Activated CD4-positive, alpha-beta T cell treated with anti-CD3 and anti-CD28 coated beads for 36 hours (primary cell): ENCODE results near the gene IRF2BP2. TPM values are rescaled to one million over a fixed set of nuclear protein-coding genes. Genes with fewer than 3 reads are reported as not detected.

Source experiments
- ATAC-seq: fragments of 200-7000 bp; cut with Tn5 transposase; one replicate; pipeline ENCODE4 v1.10.0; 2021; ENCODE audit warnings: mild to moderate bottlenecking, moderate library complexity
- CTCF ChIA-PET: fragments of 350-600 bp; sonication (Branson Sonifier 250); formaldehyde crosslinking; loops from one replicate; lab custom pipeline; 2021; ENCODE audit warnings: antibody characterized with exemption; lab: Charles Lee
- POLR2A ChIA-PET: fragments of 350-600 bp; sonication (Branson Sonifier 250); formaldehyde crosslinking; loops from one replicate; lab custom pipeline; 2021; ENCODE audit warnings: antibody characterized with exemption, inconsistent platforms; lab: Charles Lee
- DNase-seq: peaks from one replicate; pipeline ENCODE4 v3.0.0-alpha.2; 2020
- H3K27ac Mint-ChIP-seq: one replicate; pipeline ENCODE4 v1.8.0; 2021; ENCODE audit warnings: mixed read lengths
- H3K27me3 Mint-ChIP-seq: one replicate; pipeline ENCODE4 v1.8.0; 2021; ENCODE audit warnings: mixed read lengths
- H3K36me3 Mint-ChIP-seq: one replicate; pipeline ENCODE4 v1.8.0; 2021; ENCODE audit warnings: low read depth, mixed read lengths
- H3K4me1 Mint-ChIP-seq: one replicate; pipeline ENCODE4 v1.8.0; 2021; ENCODE audit warnings: mixed read lengths
- H3K4me3 Mint-ChIP-seq: one replicate; pipeline ENCODE4 v1.8.0; 2021; ENCODE audit warnings: mild to moderate bottlenecking, moderate library complexity, mixed read lengths
- H3K9me3 Mint-ChIP-seq: one replicate; pipeline ENCODE4 v1.8.0; 2021; ENCODE audit warnings: low read depth, mixed read lengths
- intact Hi-C, 2 experiments: fragments of 100-400 bp; cut with DNase I in 1 of 2; cut with micrococcal nuclease in 1 of 2; formaldehyde crosslinking; loops; one replicate each; pipeline versions ENCODE4 v1.14.2 to v1.15.1; 2022 to 2024; cut with DNase I, micrococcal nuclease
- total RNA-seq, 2 experiments: library from RNA; stranded (reverse); gene quantifications; one replicate each; pipeline ENCODE4 v1.2.3, GENCODE V29; 2021

The IRF2BP2 gene
- total RNA-seq, 2 experiments from 2014 or later = 132 to 200 TPM

GRCh38 chr1:234605399-234605982, 4.5 kb downstream of the IRF2BP2 start:
- Mint-ChIP-seq H3K27ac (peak overlapping the region; percentile 98), H3K4me3 (peak overlapping the region; percentile 97), H3K9me3 (no peaks in the 10 kb centered on the region), H3K4me1 (peaks cover 36% of the 10 kb centered on the region), H3K27me3 (no peaks in the 10 kb centered on the region), H3K36me3 (peaks cover 54% of the 10 kb centered on the region)
- intact Hi-C loops = loop anchor here in 1 of 2 experiments (5.0 kb wide), 2 partner anchors 288 to 1262 kb away; partner anchors contain the start of gene LYST
- DNase-seq (no peak), ATAC-seq (no peak)
- ChIA-PET CTCF (interaction anchor here (0.9 to 1.1 kb wide), 4 partner anchors 9 to 478 kb away, joined by 3 to 5 read pairs (median 4); no protein-coding TSS in a partner anchor), POLR2A (interaction anchor here (0.6 kb wide), 1 partner anchor 139 kb away, joined by 5 read pairs; no protein-coding TSS in a partner anchor)

- peaks cover 37% of the 10 kb centered on the region for H3K4me1 Mint-ChIP-seq
- DNase-seq = no peak
- H3K27me3 Mint-ChIP-seq = no peaks in the 10 kb centered on the region
- CTCF ChIA-PET = interaction anchor here (0.6 to 1.9 kb wide), 9 partner anchors 7 to 479 kb away, joined by 3 to 9 read pairs (median 4); no protein-coding TSS in a partner anchor
- intact Hi-C loops = loop anchor here in 1 of 2 experiments (5.0 kb wide), 2 partner anchors 287 to 1263 kb away; partner anchors contain the start of gene LYST
- POLR2A ChIA-PET = interaction anchor here (0.6 to 0.9 kb wide), 2 partner anchors 109 to 140 kb away, joined by 3 to 5 read pairs; no protein-coding TSS in a partner anchor
- H3K36me3 Mint-ChIP-seq = peaks cover 54% of the 10 kb centered on the region
- ATAC-seq = peak; percentile 7
- H3K27ac Mint-ChIP-seq = peak overlapping the region; percentile 98
- peak overlapping the region; percentile 97 for H3K4me3 Mint-ChIP-seq
- no peaks in the 10 kb centered on the region for H3K9me3 Mint-ChIP-seq
These were observed 5.2 kb downstream of the IRF2BP2 start for GRCh38 chr1:234604495-234605398.

GRCh38 chr1:234603221-234604204, 6.5 kb downstream of the IRF2BP2 start:
- ChIA-PET POLR2A (interaction anchor here (0.8 to 0.9 kb wide), 2 partner anchors 9 to 377 kb away, joined by 4 to 7 read pairs; no protein-coding TSS in a partner anchor), CTCF (interaction anchor here (0.7 to 1.9 kb wide), 6 partner anchors 8 to 165 kb away, joined by 3 to 9 read pairs (median 3); no protein-coding TSS in a partner anchor)
- H3K27ac Mint-ChIP-seq = peak overlapping the region; percentile 83
- H3K4me1 Mint-ChIP-seq = peaks cover 43% of the 10 kb centered on the region
- intact Hi-C loops = loop anchor here in 1 of 2 experiments (2.0 kb wide), 1 partner anchor 103 kb away; no protein-coding TSS in a partner anchor
- no peaks in the 10 kb centered on the region for H3K27me3 Mint-ChIP-seq
- DNase-seq (no peak), ATAC-seq (no peak)
- H3K9me3 Mint-ChIP-seq = no peaks in the 10 kb centered on the region
- H3K4me3 Mint-ChIP-seq = peak overlapping the region; percentile 97
- H3K36me3 Mint-ChIP-seq = peaks cover 54% of the 10 kb centered on the region

- POLR2A ChIA-PET = interaction anchor here (0.8 kb wide), 1 partner anchor 378 kb away, joined by 7 read pairs; no protein-coding TSS in a partner anchor
- Mint-ChIP-seq H3K9me3 (no peaks in the 10 kb centered on the region), H3K36me3 (peaks cover 45% of the 10 kb centered on the region), H3K4me3 (peak overlapping the region; percentile 97), H3K27ac (peak overlapping the region; percentile 83), H3K4me1 (peaks cover 51% of the 10 kb centered on the region), H3K27me3 (no peaks in the 10 kb centered on the region)
- CTCF ChIA-PET = interaction anchor here (1.2 to 2.5 kb wide), 4 partner anchors 9 to 130 kb away, joined by 3 to 17 read pairs (median 8); no protein-coding TSS in a partner anchor
- intact Hi-C loops = loop anchor here in 1 of 2 experiments (2.0 kb wide), 1 partner anchor 102 kb away; no protein-coding TSS in a partner anchor
- DNase-seq (peak; percentile 55), ATAC-seq (peak; percentile 40)
These were observed 7.4 kb downstream of the IRF2BP2 start for GRCh38 chr1:234602334-234603220.

- peak; percentile 25 for DNase-seq
- H3K4me1 Mint-ChIP-seq = peaks cover 52% of the 10 kb centered on the region
- peak overlapping the region; percentile 86 for H3K27ac Mint-ChIP-seq
- no peak for ATAC-seq
- H3K36me3 Mint-ChIP-seq = peaks cover 34% of the 10 kb centered on the region
- H3K27me3 Mint-ChIP-seq = no peaks in the 10 kb centered on the region
- ChIA-PET CTCF (interaction anchor here (0.6 to 2.5 kb wide), 4 partner anchors 10 to 483 kb away, joined by 3 to 17 read pairs (median 8); no protein-coding TSS in a partner anchor), POLR2A (interaction anchor here (0.9 to 1.9 kb wide), 2 partner anchors 10 to 123 kb away, joined by 3 to 12 read pairs; no protein-coding TSS in a partner anchor)
- no peaks in the 10 kb centered on the region for H3K9me3 Mint-ChIP-seq
- intact Hi-C loops = loop anchor here (2.0 kb wide), 2 partner anchors 101 to 229 kb away; partner anchors contain the start of gene COA6 (in 1 of the 2)
- H3K4me3 Mint-ChIP-seq = peak overlapping the region; percentile 97
These were observed 8.5 kb downstream of the IRF2BP2 start for GRCh38 chr1:234601301-234602017.

- DNase-seq = peak; percentile 30
- intact Hi-C loops = loop anchor here (1.0 to 2.0 kb wide), 4 partner anchors 10 to 228 kb away; partner anchors contain the start of genes COA6 (in 1 of the 2) and IRF2BP2 (in 1 of the 2)
These were observed 9.3 kb downstream of the IRF2BP2 start for GRCh38 chr1:234600418-234601281.

GRCh38 chr1:234599617-234600417, 10.2 kb downstream of the IRF2BP2 start:
- peak overlapping the region; percentile 97 for H3K4me3 Mint-ChIP-seq
- no peaks in the 10 kb centered on the region for H3K9me3 Mint-ChIP-seq
- ChIA-PET POLR2A (interaction anchor here (0.6 to 1.9 kb wide), 4 partner anchors 10 to 503 kb away, joined by 3 to 12 read pairs (median 4); partner anchors contain the start of gene IRF2BP2), CTCF (interaction anchor here (0.8 to 2.5 kb wide), 5 partner anchors 11 to 157 kb away, joined by 3 to 17 read pairs (median 6); no protein-coding TSS in a partner anchor)
- DNase-seq (peak; percentile 86), ATAC-seq (peak; percentile 73)
- H3K36me3 Mint-ChIP-seq = peaks cover 18% of the 10 kb centered on the region
- peaks cover 49% of the 10 kb centered on the region for H3K4me1 Mint-ChIP-seq
- H3K27me3 Mint-ChIP-seq = no peaks in the 10 kb centered on the region
- H3K27ac Mint-ChIP-seq = peak overlapping the region; percentile 91
- intact Hi-C loops = loop anchor here (1.0 to 2.0 kb wide), 6 partner anchors 10 to 363 kb away; partner anchors contain the start of genes COA6 (in 1 of the 2) and IRF2BP2 (in 1 of the 2)

More at GRCh38 chr1:234600418-234601281, 9.3 kb downstream of the IRF2BP2 start:
- ChIA-PET POLR2A (interaction anchor here (0.5 to 1.9 kb wide), 5 partner anchors 9 to 502 kb away, joined by 3 to 12 read pairs (median 3); partner anchors contain the start of gene IRF2BP2), CTCF (interaction anchor here (0.6 to 2.5 kb wide), 7 partner anchors 10 to 483 kb away, joined by 3 to 17 read pairs (median 4); no protein-coding TSS in a partner anchor)
- no peak for ATAC-seq
- Mint-ChIP-seq H3K4me3 (peak overlapping the region; percentile 97), H3K4me1 (peaks cover 52% of the 10 kb centered on the region), H3K9me3 (no peaks in the 10 kb centered on the region), H3K27ac (peak overlapping the region; percentile 86), H3K36me3 (peaks cover 26% of the 10 kb centered on the region), H3K27me3 (no peaks in the 10 kb centered on the region)
